ENCODE results near the gene PIK3C3. TPM values are rescaled to one million over a fixed set of nuclear protein-coding genes. Genes with fewer than 3 reads are reported as not detected.

Gene PIK3C3
- total RNA-seq, 1 experiment from 2014 or later = 50.5 TPM

GRCh38 chr18:41989508-41989907 lies 34.5 kb downstream of the PIK3C3 start:
- Mint-ChIP-seq H3K36me3 (ENCODE audit: insufficient read depth, unreplicated experiment) (peaks cover 30% of the 10 kb centered on the region), H3K4me3 (ENCODE audit: unreplicated experiment) (no peak overlapping the region), H3K9me3 (ENCODE audit: unreplicated experiment) (no peaks in the 10 kb centered on the region), H3K27ac (ENCODE audit: low read depth, unreplicated experiment) (no peak overlapping the region), H3K4me1 (ENCODE audit: insufficient read depth, unreplicated experiment) (no peaks in the 10 kb centered on the region), H3K27me3 (ENCODE audit: insufficient read depth, unreplicated experiment) (no peaks in the 10 kb centered on the region)
- ChIA-PET CTCF (no interaction called here), POLR2A (no interaction called here)
- no peak for TF ChIP-seq CTCF (IDR thresholded peaks at IDR 0.05; ENCODE audit: unreplicated experiment)
- no peak for DNase-seq (ENCODE audit: unreplicated experiment)
- intact Hi-C loops (cut with micrococcal nuclease) = no loop called here
- BruUV-seq (replicated peaks) = no TSS peak

- POLR2A ChIA-PET = no interaction called here
- DNase-seq (ENCODE audit: unreplicated experiment) = no peak
- H3K36me3 Mint-ChIP-seq (ENCODE audit: insufficient read depth, unreplicated experiment) = peaks cover 50% of the 10 kb centered on the region
- no peak overlapping the region for H3K4me3 Mint-ChIP-seq (ENCODE audit: unreplicated experiment)
- no peaks in the 10 kb centered on the region for H3K4me1 Mint-ChIP-seq (ENCODE audit: insufficient read depth, unreplicated experiment)
- no peak overlapping the region for H3K27ac Mint-ChIP-seq (ENCODE audit: low read depth, unreplicated experiment)
- no TSS peak for BruUV-seq (replicated peaks)
- TF ChIP-seq CTCF (IDR thresholded peaks at IDR 0.05; ENCODE audit: unreplicated experiment) = no peak
- CTCF ChIA-PET = no interaction called here
- no peaks in the 10 kb centered on the region for H3K27me3 Mint-ChIP-seq (ENCODE audit: insufficient read depth, unreplicated experiment)
- intact Hi-C loops (cut with micrococcal nuclease) = no loop called here
- H3K9me3 Mint-ChIP-seq (ENCODE audit: unreplicated experiment) = no peaks in the 10 kb centered on the region
Observed at GRCh38 chr18:41992066-41992465, 37.0 kb downstream of the PIK3C3 start.

GRCh38 chr18:41992703-41993102 lies 37.7 kb downstream of the PIK3C3 start:
- POLR2A ChIA-PET = no interaction called here
- TF ChIP-seq CTCF (IDR thresholded peaks at IDR 0.05; ENCODE audit: unreplicated experiment) = no peak
- no peak for DNase-seq (ENCODE audit: unreplicated experiment)
- Mint-ChIP-seq H3K27me3 (ENCODE audit: insufficient read depth, unreplicated experiment) (no peaks in the 10 kb centered on the region), H3K4me3 (ENCODE audit: unreplicated experiment) (no peak overlapping the region), H3K4me1 (ENCODE audit: insufficient read depth, unreplicated experiment) (no peaks in the 10 kb centered on the region), H3K9me3 (ENCODE audit: unreplicated experiment) (no peaks in the 10 kb centered on the region), H3K27ac (ENCODE audit: low read depth, unreplicated experiment) (no peak overlapping the region), H3K36me3 (ENCODE audit: insufficient read depth, unreplicated experiment) (peaks cover 49% of the 10 kb centered on the region)
- intact Hi-C loops (cut with micrococcal nuclease) = no loop called here
- BruUV-seq (replicated peaks) = no TSS peak
- CTCF ChIA-PET = interaction anchor here (0.6 kb wide), 1 partner anchor 1522 kb away, joined by 3 read pairs; no protein-coding TSS in a partner anchor

GRCh38 chr18:41993151-41993550 lies 38.1 kb downstream of the PIK3C3 start:
- no peaks in the 10 kb centered on the region for H3K4me1 Mint-ChIP-seq (ENCODE audit: insufficient read depth, unreplicated experiment)
- no peak overlapping the region for H3K4me3 Mint-ChIP-seq (ENCODE audit: unreplicated experiment)
- H3K9me3 Mint-ChIP-seq (ENCODE audit: unreplicated experiment) = no peaks in the 10 kb centered on the region
- no peak overlapping the region for H3K27ac Mint-ChIP-seq (ENCODE audit: low read depth, unreplicated experiment)
- CTCF ChIA-PET = interaction anchor here (0.6 kb wide), 1 partner anchor 1522 kb away, joined by 3 read pairs; no protein-coding TSS in a partner anchor
- POLR2A ChIA-PET = no interaction called here
- peaks cover 54% of the 10 kb centered on the region for H3K36me3 Mint-ChIP-seq (ENCODE audit: insufficient read depth, unreplicated experiment)
- intact Hi-C loops (cut with micrococcal nuclease) = no loop called here
- no peak for TF ChIP-seq CTCF (IDR thresholded peaks at IDR 0.05; ENCODE audit: unreplicated experiment)
- no TSS peak for BruUV-seq (replicated peaks)
- DNase-seq (ENCODE audit: unreplicated experiment) = peak; percentile 2
- no peaks in the 10 kb centered on the region for H3K27me3 Mint-ChIP-seq (ENCODE audit: insufficient read depth, unreplicated experiment)
